Body of pancreas (tissue), 4 donors: Measurements from ENCODE around the gene GLMN.

ENCODE experiments used
- POLR2A ChIP-seq, 3 donors: fragments of 450-650 bp; IDR thresholded peaks; one replicate each; pipeline ENCODE4 v1.6.1; 2016; ENCODE audit warnings: antibody characterized with exemption in 3 of 3, mild to moderate bottlenecking in 2 of 3
- TF ChIP-seq, protein P1 (sequence below), 7 experiments: fragments of 450-650 bp in 4 of 7; fragments of 200-600 bp in 3 of 7; sonication (generic) in 3 of 7; IDR thresholded peaks; one replicate each; pipeline ENCODE4 v1.5.1; 2016 to 2019; ENCODE audit warnings: antibody characterized with exemption in 7 of 7

DNA sequence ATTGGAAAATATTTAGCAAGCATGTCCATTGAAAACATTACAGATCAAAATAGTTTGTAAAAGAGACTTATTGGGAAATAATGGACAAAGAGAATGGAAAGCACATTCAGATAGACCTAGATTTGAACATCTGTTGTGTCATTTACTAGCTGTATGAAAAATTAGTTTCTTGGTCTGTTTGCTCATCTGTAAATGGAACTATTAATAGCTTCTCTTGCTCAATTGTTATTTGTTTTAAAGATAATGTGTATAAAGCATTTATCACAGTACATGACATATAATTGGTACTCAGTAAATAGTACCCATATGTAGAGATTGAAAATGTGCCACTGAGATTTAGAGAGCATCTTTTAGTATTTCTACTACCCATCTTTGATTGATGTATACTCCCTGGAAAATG, 26.0 kb upstream of the GLMN start:
- TF ChIP-seq, protein P1, sequence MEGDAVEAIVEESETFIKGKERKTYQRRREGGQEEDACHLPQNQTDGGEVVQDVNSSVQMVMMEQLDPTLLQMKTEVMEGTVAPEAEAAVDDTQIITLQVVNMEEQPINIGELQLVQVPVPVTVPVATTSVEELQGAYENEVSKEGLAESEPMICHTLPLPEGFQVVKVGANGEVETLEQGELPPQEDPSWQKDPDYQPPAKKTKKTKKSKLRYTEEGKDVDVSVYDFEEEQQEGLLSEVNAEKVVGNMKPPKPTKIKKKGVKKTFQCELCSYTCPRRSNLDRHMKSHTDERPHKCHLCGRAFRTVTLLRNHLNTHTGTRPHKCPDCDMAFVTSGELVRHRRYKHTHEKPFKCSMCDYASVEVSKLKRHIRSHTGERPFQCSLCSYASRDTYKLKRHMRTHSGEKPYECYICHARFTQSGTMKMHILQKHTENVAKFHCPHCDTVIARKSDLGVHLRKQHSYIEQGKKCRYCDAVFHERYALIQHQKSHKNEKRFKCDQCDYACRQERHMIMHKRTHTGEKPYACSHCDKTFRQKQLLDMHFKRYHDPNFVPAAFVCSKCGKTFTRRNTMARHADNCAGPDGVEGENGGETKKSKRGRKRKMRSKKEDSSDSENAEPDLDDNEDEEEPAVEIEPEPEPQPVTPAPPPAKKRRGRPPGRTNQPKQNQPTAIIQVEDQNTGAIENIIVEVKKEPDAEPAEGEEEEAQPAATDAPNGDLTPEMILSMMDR (IDR thresholded peaks at IDR 0.05) = no peak
- no peak for TF ChIP-seq POLR2A (IDR thresholded peaks at IDR 0.05)
